C4-2B (cell line): ENCODE measurements around the gene DENND4A.

ENCODE experiments used
- ZFX ChIP-seq: fragments of 450-650 bp; IDR thresholded peaks from 2 replicates; pipeline ENCODE4 v1.6.1; 2017
- TF ChIP-seq, protein P1 (sequence below): fragments of 450-650 bp; conservative IDR thresholded peaks from 2 replicates; pipeline ENCODE4 v1.5.1; 2017; ENCODE audit warnings: mild to moderate bottlenecking

DNA sequence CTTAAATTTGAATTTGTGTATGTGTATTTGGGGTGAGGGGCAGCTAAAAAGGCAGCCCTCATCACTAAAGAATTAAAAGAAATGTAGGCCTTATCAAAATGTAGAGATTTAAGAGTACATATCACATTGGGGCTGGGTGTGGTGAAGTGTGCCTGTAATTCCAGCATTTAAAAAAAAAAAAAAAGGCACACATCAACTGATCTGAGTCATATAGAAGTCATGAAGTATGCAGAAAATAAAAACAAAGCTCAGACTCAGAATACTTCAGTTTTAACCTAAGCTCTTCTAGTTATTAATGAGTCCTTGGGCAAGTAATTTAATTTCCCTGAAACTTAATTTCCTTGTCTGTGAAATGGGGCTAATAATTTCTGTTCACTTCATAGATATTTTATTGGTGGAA lies 138.8 kb downstream of the DENND4A start:
- TF ChIP-seq, protein P1, sequence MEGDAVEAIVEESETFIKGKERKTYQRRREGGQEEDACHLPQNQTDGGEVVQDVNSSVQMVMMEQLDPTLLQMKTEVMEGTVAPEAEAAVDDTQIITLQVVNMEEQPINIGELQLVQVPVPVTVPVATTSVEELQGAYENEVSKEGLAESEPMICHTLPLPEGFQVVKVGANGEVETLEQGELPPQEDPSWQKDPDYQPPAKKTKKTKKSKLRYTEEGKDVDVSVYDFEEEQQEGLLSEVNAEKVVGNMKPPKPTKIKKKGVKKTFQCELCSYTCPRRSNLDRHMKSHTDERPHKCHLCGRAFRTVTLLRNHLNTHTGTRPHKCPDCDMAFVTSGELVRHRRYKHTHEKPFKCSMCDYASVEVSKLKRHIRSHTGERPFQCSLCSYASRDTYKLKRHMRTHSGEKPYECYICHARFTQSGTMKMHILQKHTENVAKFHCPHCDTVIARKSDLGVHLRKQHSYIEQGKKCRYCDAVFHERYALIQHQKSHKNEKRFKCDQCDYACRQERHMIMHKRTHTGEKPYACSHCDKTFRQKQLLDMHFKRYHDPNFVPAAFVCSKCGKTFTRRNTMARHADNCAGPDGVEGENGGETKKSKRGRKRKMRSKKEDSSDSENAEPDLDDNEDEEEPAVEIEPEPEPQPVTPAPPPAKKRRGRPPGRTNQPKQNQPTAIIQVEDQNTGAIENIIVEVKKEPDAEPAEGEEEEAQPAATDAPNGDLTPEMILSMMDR = no peak
- no peak for TF ChIP-seq ZFX
